HG02884 (cell line): ENCODE data around the gene SMIM12.
"Not testable (repeated sequence)": the region's sequence is repeated elsewhere in the genome, so short reads cannot be mapped to it uniquely, and the experiment has no call there.

Source experiments
- ATAC-seq: cut with Tn5 transposase; IDR thresholded peaks from one replicate; pipeline ENCODE4 v1.9.1; 2021; ENCODE audit warnings: mild to moderate bottlenecking, moderate library complexity; ENCODE audit not compliant: unreplicated experiment

SMIM12 gene

GRCh38 chr1:34845131-34845901 is 14.2 kb downstream of the SMIM12 start:
- no peak for ATAC-seq

- ATAC-seq, result no peak
Measured at GRCh38 chr1:34844252-34844634, 15.3 kb downstream of the SMIM12 start.

GRCh38 chr1:34843392-34844251 is 15.9 kb downstream of the SMIM12 start:
- no peak for ATAC-seq

GRCh38 chr1:34842952-34843371 is 16.6 kb downstream of the SMIM12 start:
- no peak for ATAC-seq

GRCh38 chr1:34842073-34842472 is 17.5 kb downstream of the SMIM12 start:
- no peak for ATAC-seq

GRCh38 chr1:34840426-34840825 is 19.1 kb downstream of the SMIM12 start:
- ATAC-seq, result no peak

- no peak for ATAC-seq
Measured at GRCh38 chr1:34839526-34840305, 19.8 kb downstream of the SMIM12 start.

GRCh38 chr1:34833711-34834110 is 25.8 kb downstream of the SMIM12 start:
- ATAC-seq, result no peak

- no peak for ATAC-seq
Measured at GRCh38 chr1:34831721-34832246, 27.8 kb downstream of the SMIM12 start.

GRCh38 chr1:34829250-34829649 is 30.3 kb downstream of the SMIM12 start:
- ATAC-seq, result no peak

- no peak for ATAC-seq
Measured at GRCh38 chr1:34828611-34829010, 30.9 kb downstream of the SMIM12 start.

- ATAC-seq, result no peak
Measured at GRCh38 chr1:34827341-34827941, 32.1 kb downstream of the SMIM12 start.

GRCh38 chr1:34825455-34826091 is 34.0 kb downstream of the SMIM12 start:
- ATAC-seq, result no peak

GRCh38 chr1:34824817-34825454 is 34.6 kb downstream of the SMIM12 start:
- ATAC-seq, result no peak

- no peak for ATAC-seq
Measured at GRCh38 chr1:34822202-34822601, 37.3 kb downstream of the SMIM12 start.

- ATAC-seq, result not testable (repeated sequence)
Measured at GRCh38 chr1:34818862-34819261, 40.7 kb downstream of the SMIM12 start.

GRCh38 chr1:34816778-34817177 is 42.8 kb downstream of the SMIM12 start:
- ATAC-seq, result no peak

GRCh38 chr1:34816332-34816731 is 43.2 kb downstream of the SMIM12 start:
- ATAC-seq, result no peak

GRCh38 chr1:34810781-34811180 is 48.8 kb downstream of the SMIM12 start:
- not testable (repeated sequence) for ATAC-seq
